Fibroblast of lung (primary cell): ENCODE measurements around the gene SLC4A3. TPM values are rescaled to one million over a fixed set of nuclear protein-coding genes. Genes with fewer than 3 reads are reported as not detected.

Experiments
- DNase-seq, 2 donors: peaks; one replicate each; pipeline versions ENCODE4 v3.0.0 to v3.0.0-alpha.2; 2010; ENCODE audit warnings: low read depth in 2 of 2
- H2AFZ ChIP-seq: 2 replicates; pipeline ENCODE4 v1.5.1; 2012; ENCODE audit warnings: low read length, control low read depth, inconsistent platforms
- H3K27ac ChIP-seq: 2 replicates; pipeline ENCODE4 v1.5.1; 2011; ENCODE audit warnings: low read length, control low read depth; ENCODE audit not compliant: insufficient read depth
- H3K27me3 ChIP-seq: 2 replicates; pipeline ENCODE4 v1.5.1; 2011; ENCODE audit warnings: mild to moderate bottlenecking, low read length; ENCODE audit not compliant: control insufficient read depth, insufficient read depth
- H3K36me3 ChIP-seq: 2 replicates; pipeline ENCODE4 v1.5.1; 2011; ENCODE audit warnings: low read length; ENCODE audit not compliant: control insufficient read depth, insufficient read depth
- H3K4me1 ChIP-seq: 2 replicates; pipeline ENCODE4 v1.5.1; 2011; ENCODE audit warnings: low read length; ENCODE audit not compliant: control insufficient read depth, insufficient read depth; ENCODE audit errors: extremely low read depth
- H3K4me2 ChIP-seq: 2 replicates; pipeline ENCODE4 v1.5.1; 2011; ENCODE audit warnings: low read length, control low read depth; ENCODE audit not compliant: insufficient read depth; ENCODE audit errors: extremely low read depth
- H3K4me3 ChIP-seq, 4 experiments: fragments of 200-600 bp in 1 of 4; sonication (generic) in 1 of 4; replicated peaks in 1 of 4; 2 replicates each; pipeline ENCODE4 v1.5.1; 2011 to 2016; ENCODE audit warnings: low read length in 4 of 4, low read depth in 3 of 4, mild to moderate bottlenecking in 3 of 4, control low read depth in 2 of 4, inconsistent platforms in 1 of 4, mixed read lengths in 1 of 4; ENCODE audit not compliant: insufficient read depth in 1 of 4; ENCODE audit errors: control extremely low read depth in 1 of 4
- H3K79me2 ChIP-seq: 2 replicates; pipeline ENCODE4 v1.5.1; 2012; ENCODE audit warnings: mild to moderate bottlenecking, low read length, inconsistent platforms; ENCODE audit not compliant: control insufficient read depth, insufficient read depth
- H3K9ac ChIP-seq: 2 replicates; pipeline ENCODE4 v1.5.1; 2011; ENCODE audit warnings: mild to moderate bottlenecking, low read length, control low read depth; ENCODE audit not compliant: insufficient read depth
- H3K9me3 ChIP-seq: 2 replicates; pipeline ENCODE4 v1.5.1; 2012; ENCODE audit warnings: low read depth, low read length; ENCODE audit not compliant: control insufficient read depth, insufficient read depth
- H4K20me1 ChIP-seq: 2 replicates; pipeline ENCODE4 v1.5.1; 2011; ENCODE audit warnings: low read length; ENCODE audit not compliant: control insufficient read depth, insufficient read depth; ENCODE audit errors: extremely low read depth
- CTCF ChIP-seq, 2 donors: IDR thresholded peaks in 1 of 2; conservative IDR thresholded peaks in 1 of 2; 1 replicate in 1 of 2; 2 replicates in 1 of 2; pipeline ENCODE4 v1.5.1; 2011 to 2012; ENCODE audit warnings: low read length in 2 of 2, control low read depth in 1 of 2, inconsistent platforms in 1 of 2, low read depth in 1 of 2, mild to moderate bottlenecking in 1 of 2
- EZH2 ChIP-seq: IDR thresholded peaks from 2 replicates; pipeline ENCODE4 v1.5.1; 2012; ENCODE audit warnings: low read length, control low read depth, mild to moderate bottlenecking; ENCODE audit errors: missing control alignments
- polyA plus RNA-seq, 2 donors: library from polyadenylated mRNA; depleted of rRNA in 1 of 2; stranded (reverse) in 1 of 2; unstranded in 1 of 2; fragments of >200 nt; gene quantifications; 2 replicates each; pipeline ENCODE4 v1.2.1, GENCODE V29; 2011 to 2012; ENCODE audit warnings: missing spikeins in 1 of 2
- total RNA-seq: library from RNA; depleted of rRNA; stranded (reverse); fragments of >200 nt; gene quantifications from 2 replicates; pipeline ENCODE4 v1.2.1, GENCODE V29; 2014

SLC4A3 gene
- total and polyA plus RNA-seq, 2 donors (not counting 1 experiment from before 2014, with no cell fraction given): 1.4 to 1.5 TPM

- H3K27ac ChIP-seq: no peak overlapping the region
- no peak overlapping the region for H3K9ac ChIP-seq
- no peaks in the 10 kb centered on the region for H3K36me3 ChIP-seq
- no peaks in the 10 kb centered on the region for H3K9me3 ChIP-seq
- H3K4me1 ChIP-seq: no peaks in the 10 kb centered on the region
- H3K4me3 ChIP-seq: no peak overlapping the region
- peak; percentile 23 to 75 for DNase-seq
- H4K20me1 ChIP-seq: no peaks in the 10 kb centered on the region
- H3K79me2 ChIP-seq: no peaks in the 10 kb centered on the region
- peaks cover 2% of the 10 kb centered on the region for H3K27me3 ChIP-seq
- no peak overlapping the region for H3K4me2 ChIP-seq
- H2AFZ ChIP-seq: no peak overlapping the region
- TF ChIP-seq CTCF (conservative IDR thresholded peaks at IDR 0.05 in 1 of 2, IDR thresholded peaks at IDR 0.05 in 1 of 2; ENCODE audit: low read depth in 1 of 2, low read length in 2 of 2) (no peak), EZH2 (no peak)
These were observed 33.9 kb downstream of the SLC4A3 start for GRCh38 chr2:219661197-219661954.

- peak in 1 of 2 donors; percentile 90 for DNase-seq
- Histone ChIP-seq H4K20me1 (no peaks in the 10 kb centered on the region), H3K9ac (no peak overlapping the region), H3K36me3 (no peaks in the 10 kb centered on the region), H3K79me2 (no peaks in the 10 kb centered on the region), H3K27me3 (peaks cover 2% of the 10 kb centered on the region), H3K4me3 (no peak overlapping the region), H3K4me2 (no peak overlapping the region), H2AFZ (no peak overlapping the region), H3K9me3 (no peaks in the 10 kb centered on the region), H3K4me1 (no peaks in the 10 kb centered on the region), H3K27ac (no peak overlapping the region)
- no peak for TF ChIP-seq CTCF (conservative IDR thresholded peaks at IDR 0.05 in 1 of 2, IDR thresholded peaks at IDR 0.05 in 1 of 2; ENCODE audit: low read depth in 1 of 2, low read length in 2 of 2)
- no peak for TF ChIP-seq EZH2
These were observed 34.5 kb downstream of the SLC4A3 start for GRCh38 chr2:219661955-219662395.

GRCh38 chr2:219662566-219662965, 35.1 kb downstream of the SLC4A3 start:
- Histone ChIP-seq H2AFZ (no peak overlapping the region), H3K36me3 (no peaks in the 10 kb centered on the region), H3K9ac (no peak overlapping the region), H3K4me2 (no peak overlapping the region), H3K27me3 (peaks cover 2% of the 10 kb centered on the region), H3K27ac (no peak overlapping the region), H3K79me2 (no peaks in the 10 kb centered on the region), H3K4me3 (no peak overlapping the region), H3K4me1 (no peaks in the 10 kb centered on the region), H4K20me1 (no peaks in the 10 kb centered on the region), H3K9me3 (no peaks in the 10 kb centered on the region)
- DNase-seq: peak in 1 of 2 donors; percentile 58
- TF ChIP-seq EZH2: no peak
- TF ChIP-seq CTCF (conservative IDR thresholded peaks at IDR 0.05 in 1 of 2, IDR thresholded peaks at IDR 0.05 in 1 of 2; ENCODE audit: low read depth in 1 of 2, low read length in 2 of 2): no peak
